ENCODE data around the gene PCDHGB2.
"Not testable (repeated sequence)": the region's sequence is repeated elsewhere in the genome, so short reads cannot be mapped to it uniquely, and the experiment has no call there.

Gene PCDHGB2

DNA sequence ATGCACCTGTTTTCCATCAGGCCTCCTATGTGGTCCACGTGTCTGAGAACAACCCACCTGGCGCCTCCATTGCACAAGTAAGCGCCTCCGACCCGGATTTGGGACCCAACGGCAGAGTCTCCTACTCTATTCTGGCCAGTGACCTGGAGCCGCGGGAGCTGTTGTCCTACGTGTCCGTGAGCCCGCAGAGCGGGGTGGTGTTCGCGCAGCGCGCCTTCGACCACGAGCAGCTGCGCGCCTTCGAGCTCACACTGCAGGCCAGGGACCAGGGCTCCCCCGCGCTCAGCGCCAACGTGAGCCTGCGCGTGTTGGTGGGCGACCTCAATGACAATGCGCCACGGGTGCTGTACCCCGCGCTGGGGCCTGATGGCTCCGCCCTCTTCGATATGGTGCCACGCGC is 8.2 kb upstream of the PCDHGB2 start:
- DNase-seq, result no peak

DNA sequence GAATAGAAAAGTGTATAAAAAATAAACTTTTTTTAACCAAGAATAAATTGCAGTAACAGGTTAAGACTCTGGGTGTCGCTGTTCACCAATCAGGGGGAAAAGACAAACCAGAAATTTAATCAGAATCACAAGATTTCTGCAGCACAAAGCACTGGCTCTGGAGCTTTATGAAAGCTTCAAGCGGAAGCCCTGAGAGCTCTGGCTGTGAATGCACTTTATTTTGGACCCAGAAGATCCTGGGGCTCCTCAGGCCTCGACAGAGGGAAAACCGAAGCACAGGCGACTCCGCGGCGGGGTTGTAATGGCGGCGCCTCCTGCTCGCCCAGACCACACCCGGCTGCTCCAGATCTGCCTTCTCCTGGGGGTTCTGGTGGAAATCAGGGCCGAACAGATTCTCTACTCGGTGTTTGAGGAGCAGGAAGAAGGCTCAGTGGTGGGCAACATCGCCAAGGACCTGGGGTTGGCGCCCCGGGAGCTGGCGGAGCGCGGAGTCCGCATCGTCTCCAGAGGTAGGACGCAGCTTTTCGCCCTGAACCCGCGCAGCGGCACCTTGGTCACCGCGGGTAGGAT is 4.8 kb upstream of the PCDHGB2 start, which contains the start of gene PCDHGA4:
Gene PCDHGA4 (plus strand): TSS at position 122 of the 570 bp plus-strand sequence. CDS start 87 bp downstream, at position 209.
- DNase-seq, result no peak

DNA sequence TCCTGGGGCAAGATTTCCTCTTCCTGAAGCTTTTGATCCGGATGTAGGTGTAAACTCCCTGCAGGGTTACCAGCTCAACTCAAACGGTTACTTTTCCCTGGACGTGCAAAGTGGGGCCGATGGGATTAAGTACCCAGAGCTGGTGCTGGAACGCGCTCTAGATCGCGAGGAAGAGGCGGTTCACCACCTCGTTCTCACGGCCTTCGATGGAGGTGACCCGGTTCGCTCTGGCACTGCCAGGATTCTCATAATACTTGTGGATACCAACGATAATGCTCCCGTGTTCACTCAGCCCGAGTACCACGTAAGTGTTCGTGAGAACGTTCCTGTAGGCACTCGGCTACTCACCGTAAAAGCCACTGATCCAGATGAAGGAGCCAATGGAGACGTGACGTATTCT is 4.2 kb upstream of the PCDHGB2 start:
- DNase-seq, result no peak

DNA sequence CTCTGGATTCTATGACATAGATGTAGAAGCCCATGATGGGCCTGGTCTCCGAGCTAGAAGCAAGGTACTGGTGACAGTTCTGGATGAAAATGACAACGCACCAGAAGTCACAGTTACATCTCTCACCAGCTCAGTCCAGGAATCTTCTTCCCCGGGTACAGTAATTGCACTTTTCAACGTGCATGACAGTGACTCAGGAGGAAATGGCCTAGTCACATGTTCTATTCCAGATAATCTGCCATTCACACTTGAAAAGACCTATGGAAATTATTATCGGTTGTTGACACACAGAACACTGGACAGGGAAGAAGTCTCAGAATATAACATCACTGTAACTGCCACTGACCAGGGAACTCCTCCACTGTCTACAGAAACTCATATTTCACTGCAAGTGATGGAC is 3.7 kb upstream of the PCDHGB2 start:
- no peak for DNase-seq

DNA sequence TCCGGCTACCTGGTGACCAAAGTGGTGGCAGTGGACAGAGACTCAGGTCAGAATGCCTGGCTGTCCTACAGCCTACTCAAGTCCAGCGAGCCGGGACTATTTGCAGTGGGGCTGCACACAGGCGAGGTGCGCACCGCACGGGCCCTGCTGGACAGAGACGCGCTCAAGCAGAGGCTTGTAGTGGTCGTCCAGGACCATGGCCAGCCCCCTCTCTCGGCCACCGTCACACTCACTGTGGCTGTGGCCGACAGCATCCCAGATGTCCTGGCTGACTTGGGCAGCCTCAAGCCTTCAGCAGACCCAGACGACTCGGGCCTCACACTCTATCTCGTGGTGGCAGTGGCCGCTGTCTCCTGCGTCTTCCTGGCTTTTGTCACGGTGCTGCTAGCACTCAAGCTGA is 2.8 kb upstream of the PCDHGB2 start:
- DNase-seq, result no peak

DNA sequence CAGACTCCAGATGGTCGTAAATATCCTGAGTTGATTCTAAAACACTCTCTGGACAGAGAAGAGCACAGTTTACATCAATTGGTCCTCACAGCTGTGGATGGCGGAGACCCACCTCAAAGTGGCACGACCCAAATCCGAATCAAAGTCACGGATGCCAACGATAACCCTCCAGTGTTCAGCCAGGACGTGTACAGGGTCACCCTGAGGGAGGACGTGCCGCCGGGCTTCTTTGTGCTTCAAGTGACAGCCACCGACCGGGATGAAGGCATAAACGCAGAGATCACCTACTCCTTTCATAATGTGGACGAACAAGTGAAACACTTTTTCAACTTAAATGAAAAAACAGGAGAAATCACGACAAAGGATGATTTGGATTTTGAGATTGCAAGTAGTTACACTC is 891 bp downstream of the PCDHGB2 start:
- DNase-seq, result no peak

DNA sequence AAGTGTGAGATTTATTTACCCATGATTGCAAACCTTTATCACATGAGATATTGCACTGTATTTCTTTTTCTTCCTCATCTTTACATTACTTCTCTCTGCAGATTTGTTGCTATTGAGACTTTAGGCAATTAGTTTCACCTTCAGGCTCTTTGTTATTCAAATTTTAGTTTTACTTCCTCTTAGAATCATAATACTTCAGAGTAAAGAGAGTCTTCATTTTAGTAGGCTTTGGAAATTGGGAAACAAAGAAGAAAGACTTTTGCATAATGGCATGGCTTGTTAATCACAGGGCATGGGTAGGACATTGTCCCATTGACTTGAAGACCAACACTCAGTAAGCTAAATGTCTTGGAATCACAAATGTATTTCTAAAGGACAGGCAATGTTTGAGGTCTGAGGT is 2.9 kb downstream of the PCDHGB2 start:
- DNase-seq, result no peak

DNA sequence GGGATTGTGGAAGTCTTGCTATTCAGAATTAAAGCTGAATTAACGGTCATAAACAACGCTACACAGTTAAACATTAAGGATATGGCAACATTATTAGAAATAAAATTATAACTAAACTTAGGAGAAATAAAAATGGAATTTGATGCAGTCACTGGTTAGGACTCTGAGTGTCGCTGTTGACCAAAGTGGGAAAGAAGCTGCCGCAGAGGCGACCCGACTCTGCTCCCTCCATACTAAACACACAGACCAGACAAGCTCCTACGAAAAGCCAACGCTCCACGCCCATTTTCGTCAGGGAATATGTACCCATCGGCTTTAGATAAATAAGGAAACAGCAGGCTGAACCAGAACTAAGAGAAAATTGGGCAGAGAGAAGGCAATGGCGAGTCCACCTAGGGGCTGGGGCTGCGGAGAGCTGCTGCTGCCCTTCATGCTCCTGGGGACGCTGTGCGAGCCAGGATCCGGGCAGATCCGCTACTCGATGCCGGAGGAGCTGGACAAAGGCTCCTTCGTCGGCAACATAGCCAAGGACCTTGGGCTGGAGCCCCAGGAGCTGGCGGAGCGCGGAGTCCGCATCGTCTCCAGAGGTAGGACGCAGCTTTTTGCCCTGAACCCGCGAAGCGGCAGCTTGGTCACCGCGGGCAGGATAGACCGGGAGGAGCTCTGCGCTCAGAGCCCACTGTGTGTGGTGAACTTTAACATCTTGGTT is 4.3 kb downstream of the PCDHGB2 start, which contains the start of gene PCDHGA5:
Gene PCDHGA5 (plus strand): TSS at position 211 of the 709 bp plus-strand sequence. CDS start 169 bp downstream, at position 380.
- no peak for DNase-seq

DNA sequence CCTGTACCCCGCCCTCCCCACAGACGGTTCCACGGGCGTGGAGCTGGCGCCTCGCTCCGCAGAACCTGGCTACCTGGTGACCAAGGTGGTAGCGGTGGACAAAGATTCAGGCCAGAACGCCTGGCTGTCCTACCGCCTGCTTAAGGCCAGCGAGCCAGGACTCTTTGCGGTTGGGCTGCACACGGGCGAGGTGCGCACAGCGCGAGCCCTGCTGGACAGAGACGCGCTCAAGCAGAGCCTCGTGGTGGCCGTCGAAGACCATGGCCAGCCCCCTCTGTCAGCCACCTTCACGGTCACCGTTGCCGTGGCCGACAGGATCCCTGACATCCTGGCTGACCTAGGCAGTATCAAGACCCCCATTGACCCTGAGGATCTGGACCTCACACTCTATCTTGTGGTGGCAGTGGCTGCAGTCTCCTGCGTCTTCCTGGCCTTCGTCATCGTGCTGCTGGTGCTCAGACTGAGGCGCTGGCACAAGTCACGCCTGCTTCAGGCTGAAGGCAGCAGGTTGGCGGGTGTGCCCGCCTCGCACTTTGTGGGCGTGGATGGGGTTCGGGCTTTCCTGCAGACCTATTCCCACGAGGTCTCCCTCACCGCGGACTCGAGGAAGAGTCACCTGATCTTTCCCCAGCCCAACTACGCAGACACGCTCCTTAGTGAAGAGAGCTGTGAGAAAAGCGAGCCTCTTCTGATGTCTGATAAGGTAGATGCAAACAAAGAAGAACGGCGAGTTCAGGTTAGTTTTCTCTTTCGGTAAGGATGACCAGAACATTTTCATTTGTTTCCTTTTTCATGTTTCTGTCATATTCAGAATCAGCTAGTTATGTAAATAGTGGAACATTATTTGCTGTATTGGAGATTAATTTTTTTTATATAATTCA is 6.5 kb downstream of the PCDHGB2 start:
- no peak for DNase-seq

DNA sequence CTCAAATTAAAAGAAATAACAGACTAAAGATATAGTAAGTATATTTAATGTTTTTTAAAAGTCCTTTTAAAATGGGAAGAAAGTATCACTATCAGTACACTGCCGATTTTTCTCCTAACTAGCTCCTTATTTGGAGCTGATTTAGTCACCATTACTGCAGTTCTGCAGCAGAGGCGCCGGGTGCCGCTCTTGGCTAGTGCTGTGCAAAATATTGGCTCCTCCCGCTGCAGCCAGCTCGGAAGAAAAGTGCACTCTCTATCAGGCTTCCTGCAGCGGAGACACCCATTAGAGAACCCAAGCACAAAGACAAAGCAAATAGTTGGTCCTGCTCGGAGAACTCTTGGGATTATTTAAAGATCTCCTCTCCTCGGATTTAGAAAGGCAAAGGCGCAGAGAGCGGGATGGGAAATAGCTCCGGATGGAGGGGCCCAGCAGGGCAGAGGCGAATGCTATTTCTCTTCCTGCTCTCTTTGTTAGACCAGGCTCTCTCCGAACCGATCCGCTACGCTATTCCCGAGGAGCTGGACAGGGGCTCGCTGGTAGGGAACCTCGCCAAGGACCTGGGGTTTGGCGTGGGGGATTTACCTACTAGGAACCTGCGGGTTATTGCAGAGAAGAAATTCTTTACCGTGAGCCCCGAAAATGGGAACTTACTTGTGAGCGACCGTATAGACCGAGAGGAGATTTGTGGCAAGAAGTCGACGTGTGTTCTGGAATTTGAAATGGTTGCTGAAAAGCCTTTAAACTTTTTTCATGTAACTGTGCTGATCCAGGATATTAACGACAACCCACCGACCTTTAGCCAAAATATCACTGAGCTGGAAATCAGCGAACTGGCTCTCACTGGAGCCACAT is 10.4 kb downstream of the PCDHGB2 start, which contains the start of gene PCDHGB3:
Gene PCDHGB3 (plus strand): TSS at position 249 of the 855 bp plus-strand sequence. CDS start 153 bp downstream, at position 402.
- DNase-seq, result peak; percentile 7 to 14

DNA sequence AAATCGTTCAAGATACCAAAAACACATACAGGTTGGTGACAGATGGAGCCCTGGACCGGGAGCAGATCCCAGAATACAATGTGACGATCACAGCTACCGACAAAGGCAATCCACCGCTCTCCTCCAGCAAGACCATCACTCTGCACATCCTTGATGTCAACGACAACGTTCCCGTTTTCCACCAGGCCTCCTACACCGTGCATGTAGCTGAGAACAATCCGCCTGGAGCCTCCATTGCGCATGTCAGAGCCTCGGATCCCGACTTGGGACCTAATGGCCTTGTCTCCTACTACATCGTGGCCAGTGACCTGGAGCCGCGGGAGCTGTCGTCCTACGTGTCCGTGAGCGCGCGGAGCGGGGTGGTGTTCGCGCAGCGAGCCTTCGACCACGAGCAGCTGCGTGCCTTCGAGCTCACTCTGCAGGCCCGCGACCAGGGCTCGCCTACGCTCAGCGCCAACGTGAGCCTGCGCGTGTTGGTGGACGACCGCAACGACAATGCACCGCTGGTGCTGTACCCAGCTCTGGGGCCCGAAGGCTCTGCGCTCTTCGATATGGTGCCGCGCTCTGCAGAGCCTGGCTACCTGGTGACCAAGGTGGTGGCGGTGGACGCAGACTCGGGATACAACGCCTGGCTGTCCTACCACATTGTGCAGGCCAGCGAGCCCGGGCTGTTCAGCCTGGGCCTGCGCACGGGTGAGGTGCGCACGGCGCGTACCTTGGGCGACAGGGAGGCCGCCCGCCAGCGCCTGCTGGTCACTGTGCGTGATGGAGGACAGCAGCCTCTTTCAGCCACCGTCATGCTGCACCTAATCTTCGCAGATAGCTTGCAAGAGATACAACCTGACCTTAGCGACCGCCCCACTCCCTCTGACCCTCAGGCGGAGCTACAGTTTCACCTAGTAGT is 12.0 kb downstream of the PCDHGB2 start:
- no peak for DNase-seq

DNA sequence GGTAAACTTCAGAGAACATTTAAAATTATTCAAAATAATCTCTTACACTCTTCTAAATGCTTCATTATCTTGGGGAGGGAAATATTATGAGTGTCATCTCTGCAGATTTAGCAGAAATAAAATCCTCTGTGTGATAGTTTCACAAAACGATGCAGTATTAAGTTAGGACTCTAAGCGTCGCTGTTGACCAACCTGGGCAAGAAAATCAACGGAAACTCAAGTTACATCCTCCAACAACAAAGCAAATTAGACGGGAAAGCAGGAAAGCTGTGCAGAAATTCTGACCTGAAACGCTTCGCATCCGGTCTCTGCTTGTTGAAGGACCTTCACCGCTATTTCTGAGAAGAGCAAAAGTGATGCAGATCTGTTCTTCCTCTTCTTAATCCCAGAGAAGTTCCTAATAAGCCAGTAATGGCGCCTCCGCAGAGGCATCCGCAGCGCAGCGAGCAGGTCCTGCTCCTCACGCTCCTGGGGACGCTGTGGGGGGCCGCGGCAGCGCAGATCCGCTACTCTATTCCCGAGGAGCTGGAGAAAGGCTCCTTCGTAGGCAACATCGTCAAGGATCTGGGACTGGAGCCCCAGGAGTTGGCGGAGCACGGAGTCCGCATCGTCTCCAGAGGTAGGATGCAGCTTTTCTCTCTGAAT is 14.0 kb downstream of the PCDHGB2 start, which contains the start of gene PCDHGA6:
Gene PCDHGA6 (plus strand): TSS at position 219 of the 645 bp plus-strand sequence. CDS start 193 bp downstream, at position 412.
- no peak for DNase-seq

DNA sequence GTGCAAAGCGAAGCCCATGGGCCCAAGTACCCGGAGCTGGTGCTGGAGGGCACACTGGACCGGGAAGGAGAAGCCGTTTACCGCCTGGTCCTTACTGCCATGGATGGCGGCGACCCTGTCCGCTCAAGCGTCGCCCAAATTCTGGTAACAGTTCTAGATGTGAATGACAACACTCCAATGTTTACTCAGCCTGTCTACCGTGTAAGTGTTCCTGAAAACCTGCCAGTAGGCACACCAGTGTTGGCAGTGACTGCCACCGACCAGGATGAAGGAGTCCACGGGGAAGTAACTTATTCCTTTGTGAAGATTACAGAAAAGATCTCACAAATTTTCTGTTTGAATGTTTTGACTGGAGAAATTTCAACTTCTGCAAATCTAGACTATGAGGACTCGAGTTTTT is 14.8 kb downstream of the PCDHGB2 start:
- DNase-seq, result no peak

DNA sequence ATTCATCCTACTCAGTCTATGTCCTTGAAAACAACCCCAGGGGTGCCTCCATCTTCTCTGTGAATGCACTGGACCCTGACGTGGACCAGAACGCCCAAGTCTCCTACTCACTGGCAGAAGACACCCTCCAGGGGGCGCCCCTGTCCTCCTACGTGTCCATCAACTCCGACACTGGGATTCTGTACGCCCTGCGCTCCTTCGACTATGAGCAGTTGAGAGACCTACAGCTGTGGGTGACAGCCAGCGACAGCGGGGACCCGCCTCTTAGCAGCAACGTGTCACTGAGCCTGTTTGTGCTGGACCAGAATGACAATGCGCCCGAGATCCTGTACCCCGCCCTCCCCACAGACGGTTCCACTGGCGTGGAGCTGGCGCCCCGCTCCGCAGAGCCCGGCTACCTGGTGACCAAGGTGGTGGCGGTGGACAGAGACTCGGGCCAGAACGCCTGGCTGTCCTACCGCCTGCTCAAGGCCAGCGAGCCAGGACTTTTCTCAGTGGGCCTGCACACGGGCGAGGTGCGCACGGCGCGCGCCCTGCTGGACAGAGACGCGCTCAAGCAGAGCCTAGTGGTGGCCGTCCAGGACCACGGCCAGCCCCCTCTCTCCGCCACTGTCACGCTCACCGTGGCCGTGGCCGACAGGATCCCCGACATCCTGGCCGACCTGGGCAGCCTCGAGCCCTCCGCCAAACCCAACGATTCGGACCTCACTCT is 15.8 kb downstream of the PCDHGB2 start:
- not testable (repeated sequence) for DNase-seq

DNA sequence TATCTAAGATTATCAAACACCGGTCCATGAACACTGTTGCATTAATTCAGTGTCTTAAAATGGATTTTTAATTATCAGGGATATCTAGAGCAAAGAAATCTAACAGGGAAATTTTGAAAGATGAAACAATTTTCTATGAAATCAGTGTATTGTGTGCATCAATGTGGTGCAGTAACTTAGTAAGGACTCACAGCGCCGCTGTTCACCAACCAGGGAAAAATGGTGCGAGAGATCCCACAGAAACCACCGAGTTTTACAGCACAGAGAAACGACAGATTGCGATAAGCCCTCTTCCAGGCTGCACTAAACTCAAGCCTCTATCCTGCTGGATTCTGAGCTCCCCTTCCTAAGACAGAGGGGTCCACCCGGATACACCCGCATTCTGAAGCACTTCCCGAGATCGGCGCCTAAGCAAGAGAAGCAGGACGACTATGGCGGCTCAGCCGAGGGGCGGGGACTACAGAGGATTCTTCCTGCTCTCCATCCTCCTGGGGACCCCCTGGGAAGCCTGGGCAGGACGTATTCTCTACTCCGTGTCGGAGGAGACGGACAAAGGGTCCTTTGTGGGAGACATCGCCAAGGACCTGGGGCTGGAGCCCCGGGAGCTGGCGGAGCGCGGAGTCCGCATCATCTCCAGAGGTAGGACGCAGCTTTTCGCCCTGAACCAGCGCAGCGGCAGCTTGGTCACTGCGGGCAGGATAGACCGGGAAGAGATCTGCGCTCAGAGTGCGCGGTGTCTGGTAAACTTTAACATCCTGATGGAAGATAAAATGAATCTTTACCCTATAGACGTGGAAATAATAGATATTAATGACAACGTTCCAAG is 22.9 kb downstream of the PCDHGB2 start, which contains the start of gene PCDHGA7:
Gene PCDHGA7 (plus strand): TSS at position 274 of the 826 bp plus-strand sequence. CDS start 158 bp downstream, at position 432.
- no peak for DNase-seq

DNA sequence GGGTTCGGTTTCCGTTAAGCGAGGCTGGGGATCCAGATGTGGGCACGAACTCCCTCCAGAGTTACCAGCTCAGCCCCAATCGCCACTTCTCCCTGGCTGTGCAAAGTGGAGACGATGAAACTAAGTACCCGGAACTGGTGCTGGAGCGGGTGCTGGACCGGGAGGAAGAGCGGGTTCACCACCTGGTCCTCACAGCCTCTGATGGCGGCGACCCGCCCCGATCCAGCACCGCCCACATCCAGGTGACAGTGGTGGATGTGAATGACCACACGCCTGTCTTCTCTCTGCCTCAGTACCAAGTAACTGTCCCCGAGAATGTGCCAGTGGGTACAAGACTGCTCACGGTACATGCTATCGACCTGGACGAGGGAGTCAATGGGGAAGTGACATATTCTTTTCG is 23.6 kb downstream of the PCDHGB2 start:
- no peak for DNase-seq

DNA sequence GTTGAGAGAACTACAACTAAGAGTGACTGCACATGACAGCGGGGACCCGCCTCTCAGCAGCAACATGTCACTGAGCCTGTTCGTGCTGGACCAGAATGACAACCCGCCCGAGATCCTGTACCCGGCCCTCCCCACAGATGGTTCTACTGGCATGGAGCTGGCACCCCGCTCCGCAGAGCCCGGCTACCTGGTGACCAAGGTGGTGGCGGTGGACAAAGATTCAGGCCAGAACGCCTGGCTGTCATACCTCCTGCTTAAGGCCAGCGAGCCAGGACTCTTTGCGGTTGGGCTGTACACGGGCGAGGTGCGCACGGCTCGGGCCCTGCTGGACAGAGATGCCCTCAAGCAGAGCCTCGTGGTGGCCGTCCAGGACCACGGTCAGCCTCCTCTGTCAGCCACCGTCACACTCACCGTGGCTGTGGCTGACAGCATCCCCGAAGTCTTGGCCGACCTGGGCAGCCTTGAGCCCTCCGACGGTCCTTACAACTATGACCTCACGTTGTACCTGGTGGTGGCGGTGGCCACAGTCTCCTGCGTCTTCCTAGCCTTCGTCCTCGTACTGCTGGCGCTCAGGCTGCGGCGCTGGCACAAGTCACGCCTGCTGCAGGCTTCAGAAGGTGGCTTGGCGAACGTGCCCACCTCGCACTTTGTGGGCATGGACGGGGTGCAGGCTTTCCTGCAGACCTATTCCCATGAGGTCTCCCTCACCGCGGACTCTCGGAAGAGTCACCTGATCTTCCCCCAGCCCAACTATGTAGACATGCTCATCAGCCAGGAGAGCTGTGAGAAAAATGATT is 24.9 kb downstream of the PCDHGB2 start:
- no peak for DNase-seq

Measured in activated CD4-positive, alpha-beta T cell treated with anti-CD3 and anti-CD28 coated beads for 4 hours (primary cell).